Activated CD4-positive, alpha-beta T cell treated with anti-CD3 and anti-CD28 coated beads for 4 hours (primary cell): ENCODE measurements around the gene ZNF391.
"Not testable (repeated sequence)": the region's sequence is repeated elsewhere in the genome, so short reads cannot be mapped to it uniquely, and the experiment has no call there.

Experiments
- DNase-seq, 2 donors: peaks; one replicate each; pipeline ENCODE4 v3.0.0-alpha.2; 2020

The ZNF391 gene

GRCh38 chr6:27388293-27389197 is at the start of gene ZNF391:
Gene ZNF391, plus strand, starts transcription at chr6:27388759. Its CDS starts 11,612 bp downstream, at chr6:27400371.
- DNase-seq, result peak; percentile 63 to 68

- no peak for DNase-seq
These were observed 35.7 kb upstream of the ZNF391 start for GRCh38 chr6:27352850-27353249.

GRCh38 chr6:27358786-27359185 is 29.8 kb upstream of the ZNF391 start:
- no peak for DNase-seq

GRCh38 chr6:27359231-27359630 is 29.3 kb upstream of the ZNF391 start:
- DNase-seq, result no peak

GRCh38 chr6:27368202-27368601 is 20.4 kb upstream of the ZNF391 start:
- DNase-seq, result no peak

- no peak for DNase-seq
These were observed 18.2 kb upstream of the ZNF391 start for GRCh38 chr6:27370391-27370790.

GRCh38 chr6:27374824-27375612 is 13.5 kb upstream of the ZNF391 start:
- peak; percentile 71 for DNase-seq

- DNase-seq, result no peak
These were observed 12.9 kb upstream of the ZNF391 start for GRCh38 chr6:27375613-27376079.

GRCh38 chr6:27378406-27378805 is 10.2 kb upstream of the ZNF391 start:
- DNase-seq, result not testable (repeated sequence)

- not testable (repeated sequence) for DNase-seq
These were observed 7.6 kb upstream of the ZNF391 start for GRCh38 chr6:27381001-27381400.

- no peak for DNase-seq
These were observed 5.5 kb upstream of the ZNF391 start for GRCh38 chr6:27383011-27383410.

- DNase-seq, result no peak
These were observed 5.1 kb upstream of the ZNF391 start for GRCh38 chr6:27383481-27383880.

- DNase-seq, result no peak
These were observed 4.1 kb downstream of the ZNF391 start for GRCh38 chr6:27392623-27393022.

- DNase-seq, result no peak
These were observed 5.5 kb downstream of the ZNF391 start for GRCh38 chr6:27394073-27394472.

GRCh38 chr6:27400877-27401642 is 12.5 kb downstream of the ZNF391 start:
- no peak for DNase-seq

- DNase-seq, result no peak
These were observed 17.5 kb downstream of the ZNF391 start for GRCh38 chr6:27406085-27406484.

GRCh38 chr6:27407153-27407814 is 18.7 kb downstream of the ZNF391 start:
- DNase-seq, result no peak

- DNase-seq, result no peak
These were observed 25.7 kb downstream of the ZNF391 start for GRCh38 chr6:27414300-27414699.

GRCh38 chr6:27414996-27415395 is 26.4 kb downstream of the ZNF391 start:
- no peak for DNase-seq

GRCh38 chr6:27415898-27416297 is 27.3 kb downstream of the ZNF391 start:
- no peak for DNase-seq

- DNase-seq, result no peak
These were observed 30.8 kb downstream of the ZNF391 start for GRCh38 chr6:27419363-27419762.

GRCh38 chr6:27422651-27423332 is 34.2 kb downstream of the ZNF391 start:
- no peak for DNase-seq
